Glutamatergic neuron (in vitro differentiated cells): Measurements from ENCODE around the gene NFILZ. TPM values are rescaled to one million over a fixed set of nuclear protein-coding genes. Genes with fewer than 3 reads are reported as not detected.
"Not testable (repeated sequence)": the region's sequence is repeated elsewhere in the genome, so short reads cannot be mapped to it uniquely, and the experiment has no call there.

ENCODE experiments used
- DNase-seq: peaks from one replicate; pipeline ENCODE4 v3.0.0; 2022
- H3K27ac Mint-ChIP-seq: one replicate; pipeline ENCODE4 v1.8.0; 2020; ENCODE audit warnings: mild to moderate bottlenecking, mixed read lengths, inconsistent platforms; ENCODE audit not compliant: unreplicated experiment
- H3K27me3 Mint-ChIP-seq: one replicate; pipeline ENCODE4 v1.8.0; 2020; ENCODE audit warnings: mild to moderate bottlenecking, moderate library complexity, mixed read lengths, inconsistent platforms; ENCODE audit not compliant: unreplicated experiment
- H3K36me3 Mint-ChIP-seq: one replicate; pipeline ENCODE4 v1.8.0; 2020; ENCODE audit warnings: mild to moderate bottlenecking, mixed read lengths, inconsistent platforms; ENCODE audit not compliant: unreplicated experiment
- H3K4me1 Mint-ChIP-seq: one replicate; pipeline ENCODE4 v1.8.0; 2020; ENCODE audit warnings: mild to moderate bottlenecking, low read depth, mixed read lengths, inconsistent platforms; ENCODE audit not compliant: unreplicated experiment
- H3K4me3 Mint-ChIP-seq: one replicate; pipeline ENCODE4 v1.8.0; 2020; ENCODE audit warnings: mild to moderate bottlenecking, mixed read lengths, inconsistent platforms; ENCODE audit not compliant: unreplicated experiment
- H3K9me3 Mint-ChIP-seq: one replicate; pipeline ENCODE4 v1.8.0; 2020; ENCODE audit warnings: mild to moderate bottlenecking, moderate library complexity, mixed read lengths, inconsistent platforms; ENCODE audit not compliant: unreplicated experiment
- CTCF ChIP-seq: fragments of 200-600 bp; sonication (generic); IDR thresholded peaks from one replicate; pipeline ENCODE4 v1.5.0; 2021; ENCODE audit not compliant: partially characterized antibody, unreplicated experiment
- total RNA-seq: library from RNA; stranded (reverse); fragmentation: NEBNext Ultra II Directional; extraction: Animal tissue kit (Norgen Biotek cat#: 25700); gene quantifications from one replicate; pipeline ENCODE4 v1.2.1, GENCODE V29; 2021; ENCODE audit not compliant: unreplicated experiment

The NFILZ gene
- total RNA-seq, 1 donor from 2014 or later, result not detected

GRCh38 chr19:8626842-8627241, 3.6 kb upstream of the NFILZ start:
- Mint-ChIP-seq H3K27ac (no peak overlapping the region), H3K27me3 (peaks cover 1% of the 10 kb centered on the region), H3K36me3 (no peaks in the 10 kb centered on the region), H3K4me1 (no peaks in the 10 kb centered on the region), H3K4me3 (no peak overlapping the region), H3K9me3 (peaks cover 2% of the 10 kb centered on the region)
- DNase-seq, result no peak
- TF ChIP-seq CTCF, result no peak

- H3K36me3 Mint-ChIP-seq, result no peaks in the 10 kb centered on the region
Measured at GRCh38 chr19:8629184-8629583, 1.2 kb upstream of the NFILZ start.

GRCh38 chr19:8630796-8631424, 477 bp downstream of the NFILZ start:
- Mint-ChIP-seq H3K4me1 (no peaks in the 10 kb centered on the region), H3K36me3 (no peaks in the 10 kb centered on the region), H3K27ac (no peak overlapping the region), H3K27me3 (no peaks in the 10 kb centered on the region), H3K4me3 (no peak overlapping the region), H3K9me3 (peaks cover 2% of the 10 kb centered on the region)
- no peak for DNase-seq
- TF ChIP-seq CTCF, result no peak

More at GRCh38 chr19:8629184-8629583, 1.2 kb upstream of the NFILZ start:
- Mint-ChIP-seq H3K9me3 (peaks cover 2% of the 10 kb centered on the region), H3K27ac (no peak overlapping the region), H3K27me3 (peaks cover 1% of the 10 kb centered on the region), H3K4me1 (no peaks in the 10 kb centered on the region), H3K4me3 (no peak overlapping the region)
- no peak for TF ChIP-seq CTCF
- DNase-seq, result no peak

- peaks cover 2% of the 10 kb centered on the region for H3K9me3 Mint-ChIP-seq
- no peaks in the 10 kb centered on the region for H3K4me1 Mint-ChIP-seq
- TF ChIP-seq CTCF, result no peak
- H3K27me3 Mint-ChIP-seq, result no peaks in the 10 kb centered on the region
- H3K36me3 Mint-ChIP-seq, result no peaks in the 10 kb centered on the region
- no peak overlapping the region for H3K27ac Mint-ChIP-seq
- no peak for DNase-seq
- no peak overlapping the region for H3K4me3 Mint-ChIP-seq
Measured at GRCh38 chr19:8631425-8631819, 989 bp downstream of the NFILZ start.

GRCh38 chr19:8635422-8635821, 5.0 kb downstream of the NFILZ start:
- TF ChIP-seq CTCF, result no peak
- Mint-ChIP-seq H3K4me1 (peaks cover 5% of the 10 kb centered on the region), H3K27me3 (no peaks in the 10 kb centered on the region), H3K36me3 (no peaks in the 10 kb centered on the region), H3K9me3 (peaks cover 2% of the 10 kb centered on the region), H3K4me3 (no peak overlapping the region), H3K27ac (no peak overlapping the region)
- no peak for DNase-seq

GRCh38 chr19:8637070-8637469, 6.6 kb downstream of the NFILZ start:
- not testable (repeated sequence) for DNase-seq, H3K36me3 Mint-ChIP-seq, H3K9me3 Mint-ChIP-seq, H3K4me3 Mint-ChIP-seq, H3K27me3 Mint-ChIP-seq, H3K27ac Mint-ChIP-seq, H3K4me1 Mint-ChIP-seq
